ENCODE measurements around the gene NELFA.

NELFA gene

DNA sequence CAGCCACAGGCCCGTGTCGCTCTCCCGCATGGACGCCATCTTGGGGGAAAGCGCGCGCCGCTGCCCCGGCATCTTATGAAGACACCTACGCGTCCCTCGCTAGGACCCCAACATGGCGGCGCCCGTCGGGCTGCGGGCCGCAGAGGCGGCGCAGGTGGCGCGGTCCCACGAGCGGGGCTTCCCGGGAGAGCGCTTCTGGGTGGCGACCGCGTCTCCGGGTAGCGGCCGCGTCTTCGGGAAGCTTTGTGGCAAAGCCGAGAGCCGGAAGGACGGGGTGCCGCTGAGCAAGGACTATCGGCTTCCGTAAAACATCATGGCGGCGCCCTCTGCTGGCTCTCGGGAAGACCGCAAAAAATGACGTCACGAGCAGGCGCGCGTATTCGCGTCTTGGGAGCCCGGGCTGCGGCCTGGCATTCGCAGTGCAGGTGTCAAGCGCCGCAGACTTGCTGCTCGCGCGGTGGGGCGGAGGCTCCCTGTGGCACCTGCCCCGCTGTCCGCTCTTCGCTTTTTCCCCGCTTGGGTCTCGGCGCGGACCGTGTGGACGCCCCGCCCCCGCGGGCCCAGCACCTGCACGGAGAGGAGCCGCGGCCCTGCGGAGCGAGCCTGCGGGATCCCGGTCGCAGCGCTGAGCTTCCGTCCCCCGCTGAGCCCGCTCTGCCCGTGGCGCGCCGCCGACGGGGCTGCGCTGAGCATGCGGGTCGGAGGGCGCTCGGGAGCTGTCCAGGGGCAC is at the start of gene NELFA:
TSS of gene NELFA (minus strand) at position 54 of the 730 bp plus-strand sequence. CDS start at position 39, 15 bp downstream.
- DNase-seq, result peak; percentile 97

DNA sequence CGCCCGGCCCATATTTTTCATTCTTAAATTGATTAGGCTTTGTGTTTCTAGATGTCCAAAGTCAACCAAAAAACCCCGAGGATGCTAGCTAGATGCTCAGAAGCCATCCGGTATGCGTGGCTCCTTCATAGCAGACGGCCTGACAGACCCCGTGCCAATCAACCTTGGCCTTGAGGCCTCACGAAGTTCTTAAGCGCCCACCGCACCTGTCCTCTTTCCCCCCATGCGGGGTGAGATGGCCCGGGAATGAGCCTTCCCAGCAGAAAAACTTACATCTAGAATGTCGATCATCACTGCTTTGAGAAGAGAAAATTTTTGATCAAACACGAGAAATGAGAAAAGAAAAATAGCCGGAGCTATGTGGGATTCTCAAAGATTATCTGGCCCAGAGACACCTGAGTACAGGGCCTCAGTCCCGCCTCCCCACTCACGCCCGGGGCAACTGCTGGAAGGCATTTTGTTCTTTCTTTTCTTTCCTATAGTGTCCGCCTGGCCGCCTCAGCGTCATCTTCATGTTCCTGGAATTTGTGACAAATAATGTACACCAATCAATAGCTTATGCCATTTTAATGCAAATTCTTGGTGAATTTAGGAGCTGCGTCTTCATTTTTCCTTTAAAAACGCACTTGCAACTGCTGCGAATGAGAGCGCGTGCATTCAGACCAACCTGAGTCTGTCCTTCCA is 48.8 kb upstream of the NELFA start:
- no peak for DNase-seq

DNA sequence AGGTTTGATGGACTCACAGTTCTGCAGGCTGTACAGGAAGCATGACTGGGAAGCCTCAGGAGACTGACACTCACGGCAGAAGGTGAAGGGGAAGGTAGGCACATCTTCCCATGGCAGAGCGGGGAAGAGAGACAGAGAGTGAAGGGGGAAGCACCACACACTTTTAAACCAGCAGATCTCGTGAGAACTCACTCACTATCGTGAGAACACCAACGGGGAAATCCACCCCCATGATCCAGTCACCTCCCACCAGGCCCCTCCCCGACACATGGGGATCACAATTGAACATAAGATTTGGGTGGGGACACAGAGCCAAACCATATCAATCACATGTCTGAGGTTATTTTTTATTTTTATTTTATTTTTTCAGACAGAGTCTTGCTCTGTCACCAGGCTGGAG is 45.4 kb upstream of the NELFA start:
- DNase-seq, result no peak

DNA sequence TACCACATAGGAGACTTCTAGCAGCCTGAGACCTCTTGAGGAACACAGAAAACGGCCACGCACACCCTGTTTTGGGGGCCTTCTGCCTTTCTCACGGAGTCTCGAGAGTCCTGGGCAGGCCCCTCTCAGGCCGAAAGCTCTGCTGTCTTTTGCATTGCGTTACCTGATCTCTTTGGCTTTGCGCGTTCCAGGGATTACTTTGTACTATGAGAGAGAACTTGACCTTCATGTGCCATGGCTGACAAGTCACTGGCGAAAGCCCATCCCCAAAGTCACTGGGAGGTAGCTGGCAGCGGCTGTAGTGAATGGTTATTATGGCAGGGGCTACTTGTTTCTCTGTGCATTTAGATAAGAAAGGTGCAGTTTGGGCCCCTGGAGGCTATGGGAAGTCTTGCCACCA is 42.3 kb upstream of the NELFA start:
- DNase-seq, result no peak

DNA sequence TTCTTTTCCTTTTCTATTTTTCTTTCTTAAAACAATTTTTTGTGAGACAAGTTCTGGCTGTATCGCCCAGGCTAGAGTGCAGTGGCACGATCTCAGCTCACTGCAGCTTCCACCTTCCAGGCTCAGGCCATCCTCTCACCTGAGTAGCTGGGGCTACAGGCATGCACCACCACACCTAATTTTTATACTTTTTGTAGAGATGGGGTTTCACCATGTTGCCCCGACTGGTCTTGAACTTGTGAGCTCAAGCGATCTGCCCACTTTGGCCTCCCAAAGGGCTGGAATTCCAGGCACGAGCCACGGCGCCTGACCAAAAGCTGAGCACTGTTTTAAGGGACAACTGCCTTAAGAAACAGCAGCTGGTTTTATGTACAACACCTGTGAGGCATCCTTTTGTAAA is 41.0 kb upstream of the NELFA start:
- no peak for DNase-seq

DNA sequence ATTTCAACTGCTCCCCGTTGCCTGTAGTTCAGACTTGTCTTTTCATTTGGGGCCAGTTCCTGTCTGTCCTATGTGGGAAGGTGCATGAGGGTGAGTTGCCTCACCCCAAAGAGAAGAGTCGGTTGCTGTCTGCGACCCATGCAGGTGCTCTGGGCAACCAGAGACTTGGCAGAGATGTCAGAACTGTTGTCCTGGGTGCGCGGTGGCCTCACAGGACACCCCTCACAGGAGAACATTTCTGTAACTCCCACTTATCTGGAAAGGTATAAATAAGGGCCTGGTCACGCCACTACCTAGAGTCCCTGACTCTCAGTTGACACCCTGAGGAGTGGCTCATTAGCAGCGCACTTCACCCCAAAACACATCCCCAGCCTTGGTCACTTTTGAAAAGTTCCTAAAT is 40.6 kb upstream of the NELFA start:
- DNase-seq, result no peak

DNA sequence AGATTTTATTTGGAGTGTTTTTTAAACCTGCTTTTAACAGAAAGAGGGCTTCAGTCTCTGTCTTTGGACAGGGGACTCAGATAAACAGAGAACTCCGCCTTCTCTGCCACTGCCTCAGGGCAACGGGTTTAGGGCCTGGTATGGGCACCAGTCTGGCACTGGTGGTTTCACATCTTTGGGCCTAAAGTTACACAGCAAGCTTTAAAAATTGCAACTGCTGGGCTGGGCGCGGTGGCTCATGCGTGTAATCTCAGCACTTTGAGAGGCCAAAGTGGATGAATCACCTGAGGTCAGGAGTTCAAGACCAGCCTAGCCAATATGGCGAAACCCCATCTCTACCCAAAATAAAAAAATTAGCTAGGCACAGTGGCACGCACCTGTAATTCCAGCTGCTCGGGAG is 40.1 kb upstream of the NELFA start:
- DNase-seq, result no peak

DNA sequence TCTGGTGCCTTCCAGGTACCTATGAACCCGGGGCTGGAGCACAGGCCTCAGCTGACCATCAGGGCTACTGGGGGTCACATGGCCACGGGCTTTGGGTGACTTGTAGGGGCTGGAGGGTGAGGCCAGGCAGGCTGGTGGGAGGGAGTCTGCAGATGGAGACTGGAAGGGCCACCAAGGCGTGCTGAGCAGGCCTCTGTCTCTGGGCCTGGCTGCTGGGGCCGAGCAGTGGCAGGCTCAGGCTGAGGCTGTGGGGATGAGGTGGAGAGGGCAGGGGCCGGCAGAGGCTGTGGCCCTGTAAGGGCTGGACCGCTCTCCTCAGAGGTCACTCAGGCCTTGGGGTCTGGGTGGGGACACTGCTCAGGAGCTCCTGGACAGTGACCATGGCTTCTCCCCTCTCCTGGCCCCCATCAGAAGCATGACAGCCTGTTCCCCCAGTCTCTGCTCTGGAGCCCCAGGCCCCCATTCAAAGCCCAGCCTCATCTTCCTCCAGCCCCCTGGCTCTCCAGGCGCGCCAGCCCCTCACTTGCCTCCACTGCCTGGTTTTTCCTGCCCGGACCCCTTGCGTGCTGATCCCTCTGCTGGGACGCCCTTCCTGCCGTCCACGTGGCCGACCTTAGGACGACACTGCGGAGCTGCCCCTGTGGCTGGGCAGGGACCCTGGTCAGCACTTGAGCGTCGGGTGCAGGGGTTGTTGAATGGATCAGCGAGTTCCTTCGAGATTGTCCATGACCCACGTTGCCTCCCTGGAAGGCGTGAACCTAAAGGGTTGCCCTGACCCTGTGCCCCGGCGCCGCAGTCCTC is 39.2 kb upstream of the NELFA start:
- DNase-seq, result no peak

DNA sequence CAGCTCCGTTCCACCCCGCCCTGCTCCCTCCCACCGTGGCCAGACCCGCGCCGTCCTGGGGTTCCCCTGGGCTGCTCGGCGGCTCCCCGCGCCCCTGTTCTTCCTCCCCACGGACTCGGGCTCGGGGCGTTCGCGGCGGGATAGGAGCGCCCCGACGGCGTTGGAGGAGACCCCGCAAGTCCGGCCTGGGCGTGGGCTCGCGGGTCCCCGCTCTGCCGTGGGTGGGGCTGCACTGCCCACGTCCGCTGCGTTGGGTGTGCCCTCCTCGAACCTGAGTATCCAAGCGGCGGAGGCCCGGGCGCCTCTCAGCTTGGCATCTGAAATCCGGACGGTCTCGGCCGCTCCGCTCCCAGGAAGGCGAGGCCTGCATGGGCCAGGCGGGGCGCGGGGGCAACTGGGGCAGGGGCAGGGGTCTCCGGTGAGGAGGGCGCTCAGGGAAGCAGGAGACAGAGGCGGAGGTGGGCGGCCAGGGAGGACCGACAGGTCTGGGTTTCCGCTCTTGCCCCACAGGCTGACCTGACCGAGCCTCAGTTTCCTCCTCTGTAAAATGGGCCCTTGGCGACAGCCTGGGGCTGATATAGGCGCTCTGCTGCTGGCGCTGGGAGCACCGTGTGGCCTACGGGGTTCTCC is 38.4 kb upstream of the NELFA start:
- DNase-seq, result no peak

DNA sequence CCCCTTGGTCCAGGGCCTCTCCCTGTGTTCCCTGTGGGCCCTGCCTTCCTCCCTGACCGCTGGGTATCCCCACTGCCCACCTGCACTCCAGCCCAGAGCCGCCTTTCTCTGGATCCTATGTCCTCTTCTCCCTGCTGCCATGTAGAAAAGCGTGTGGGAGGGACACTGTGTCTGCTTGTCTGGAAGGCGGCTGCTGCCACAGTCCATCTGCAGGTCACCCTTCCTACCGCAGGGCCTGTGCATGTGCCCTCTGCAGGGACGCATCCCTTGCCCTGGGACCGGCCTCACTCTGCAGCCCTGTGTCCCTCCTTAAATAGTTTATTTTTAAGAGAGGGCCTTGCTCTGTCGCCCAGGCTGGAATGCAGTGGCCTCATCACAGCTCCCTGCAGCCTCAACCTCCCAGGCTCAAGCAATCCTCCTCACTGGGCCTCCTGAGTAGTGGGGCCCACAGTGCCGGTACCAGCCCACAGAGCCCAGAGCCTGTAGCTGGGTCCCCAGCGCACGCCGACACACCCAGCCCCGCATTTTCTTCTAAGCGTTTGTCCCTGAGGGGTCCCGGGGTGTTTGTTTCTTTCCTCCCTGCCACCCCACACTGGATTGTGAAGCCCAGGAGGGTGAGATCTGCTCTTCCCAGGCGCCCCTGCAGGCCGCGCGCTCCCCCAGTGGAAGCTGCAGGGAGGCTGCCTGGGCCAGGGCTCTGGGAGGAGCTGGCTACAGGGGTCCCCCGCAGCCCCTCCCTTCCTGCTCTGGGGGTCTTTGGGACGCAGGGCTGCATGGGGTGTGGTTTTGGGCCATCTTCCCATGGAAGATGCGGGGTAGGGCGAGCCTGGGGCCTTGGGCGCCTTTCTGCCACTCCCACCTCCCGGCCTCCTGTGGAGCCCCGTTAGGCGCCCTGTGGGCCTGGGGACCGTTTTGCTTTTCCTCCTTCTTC is 37.5 kb upstream of the NELFA start:
- no peak for DNase-seq

DNA sequence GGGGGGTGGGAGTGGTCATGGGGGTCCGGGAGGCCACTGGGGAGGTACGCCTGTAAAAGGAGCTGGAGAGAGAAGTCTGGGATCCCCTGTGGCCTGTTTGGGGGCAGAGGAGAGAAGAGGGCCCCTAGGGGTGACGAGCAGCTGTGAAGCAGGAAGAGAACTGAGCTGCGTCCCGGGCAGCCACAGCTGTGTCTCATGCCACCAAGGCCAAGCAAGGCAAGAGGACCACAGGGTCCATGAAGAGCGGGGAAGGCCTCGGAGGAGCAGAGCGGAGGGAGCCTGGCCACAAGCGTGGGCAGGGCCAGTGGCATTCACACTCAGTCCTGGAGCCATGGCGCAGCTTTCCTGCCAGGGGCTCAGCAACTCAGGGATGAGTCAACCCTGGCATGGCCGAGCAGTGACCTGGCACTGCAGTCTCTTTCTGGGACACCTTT is 36.8 kb upstream of the NELFA start:
- no peak for DNase-seq

DNA sequence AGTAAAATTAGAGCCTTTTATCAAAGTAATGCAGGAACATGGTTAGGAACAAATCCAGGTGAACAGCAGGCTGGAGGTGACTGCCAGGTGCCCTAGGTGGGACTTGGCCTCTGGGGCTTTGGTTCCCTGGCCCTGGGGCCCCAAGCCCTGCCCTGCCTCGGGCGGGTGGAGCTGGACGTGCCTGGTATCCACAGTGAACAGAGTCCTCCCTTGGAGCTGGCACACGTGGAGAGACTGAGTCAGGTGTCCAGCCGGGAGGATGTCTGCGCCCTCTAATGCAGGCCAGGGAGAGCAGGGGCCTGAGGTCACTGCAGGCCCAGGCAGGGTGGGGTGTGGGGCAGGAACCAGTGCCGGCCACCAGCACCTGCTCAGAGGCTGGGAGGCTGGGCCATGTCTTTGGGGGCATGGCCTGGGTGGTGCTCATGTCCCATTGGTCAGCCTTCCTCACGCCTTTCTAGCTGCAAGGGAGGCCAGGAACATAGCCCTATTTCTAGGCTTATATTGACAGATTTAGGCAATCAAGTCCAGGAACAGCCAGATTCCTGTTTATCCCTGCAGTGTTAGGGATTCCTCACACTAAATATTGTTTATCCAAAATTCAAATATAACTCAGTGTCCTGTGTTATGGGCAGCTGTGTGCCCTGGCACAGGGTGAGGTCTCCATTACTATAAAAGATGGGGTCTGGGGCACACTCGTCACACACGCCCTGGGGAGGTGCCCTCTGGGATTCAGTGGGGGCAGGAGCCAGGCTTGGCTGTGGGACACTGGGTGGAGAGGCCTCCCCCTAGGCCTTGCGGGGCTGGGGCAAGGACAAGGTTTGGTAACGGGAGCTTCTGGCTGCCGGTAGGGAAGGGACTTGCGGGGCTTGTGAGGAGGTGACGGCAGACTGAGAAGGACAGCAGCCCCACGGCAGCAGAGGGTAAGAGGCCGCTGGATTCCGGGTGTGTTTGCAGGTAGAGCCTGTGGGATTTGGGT is 36.1 kb upstream of the NELFA start:
- no peak for DNase-seq

DNA sequence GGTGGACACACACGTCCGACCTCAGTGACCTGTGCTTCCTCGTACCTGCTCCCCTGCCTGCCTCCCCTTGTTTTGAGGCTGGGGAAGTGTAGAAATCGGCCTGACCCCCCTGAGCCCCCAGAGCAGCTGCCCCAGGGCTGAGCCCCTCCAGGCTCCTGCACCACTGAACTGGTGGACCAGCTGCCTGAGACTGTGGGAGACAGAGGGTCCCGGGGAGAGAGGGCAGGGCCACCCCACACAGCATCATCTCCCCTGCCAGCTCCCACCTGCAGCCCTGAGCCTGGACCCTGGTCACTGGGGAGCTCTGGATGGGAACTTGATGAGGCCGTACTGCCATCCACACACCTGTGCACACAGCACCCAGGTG is 35.3 kb upstream of the NELFA start:
- no peak for DNase-seq

DNA sequence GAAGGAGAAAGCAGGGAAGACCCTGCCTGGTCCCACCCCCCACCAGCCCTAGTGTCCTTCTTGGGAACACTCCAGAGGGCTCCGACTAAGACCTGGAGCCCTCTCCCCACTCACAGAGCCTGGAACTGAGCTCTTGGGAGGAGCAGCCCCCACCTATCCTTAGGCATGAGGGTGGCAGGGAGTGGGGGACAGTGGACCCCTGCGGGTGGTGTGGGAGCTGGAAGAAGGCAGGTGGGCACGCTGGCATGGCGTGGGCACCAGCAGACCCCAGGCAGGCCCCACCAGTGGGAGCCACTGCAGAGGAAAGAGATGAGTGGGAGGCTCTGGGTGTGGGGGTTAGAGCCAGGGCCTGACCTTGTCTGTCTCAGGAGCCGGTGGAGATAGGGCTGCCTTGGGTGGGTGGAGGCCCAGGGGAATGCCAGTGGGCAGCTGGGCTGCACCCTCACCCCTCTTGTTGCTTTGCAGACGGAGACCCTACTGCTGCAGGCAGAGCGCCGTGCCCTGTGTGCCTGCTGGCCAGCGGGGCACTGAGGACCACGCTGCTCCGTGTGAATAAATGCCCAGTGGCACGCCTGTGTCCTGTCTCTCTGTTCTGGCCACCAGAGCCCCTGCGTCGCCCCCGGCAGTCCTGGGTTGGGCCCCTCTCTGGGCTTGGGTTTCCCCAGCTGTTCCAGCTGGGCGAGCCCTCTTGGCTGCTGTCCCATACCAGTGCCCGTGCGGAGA is 34.8 kb upstream of the NELFA start:
- DNase-seq, result no peak

DNA sequence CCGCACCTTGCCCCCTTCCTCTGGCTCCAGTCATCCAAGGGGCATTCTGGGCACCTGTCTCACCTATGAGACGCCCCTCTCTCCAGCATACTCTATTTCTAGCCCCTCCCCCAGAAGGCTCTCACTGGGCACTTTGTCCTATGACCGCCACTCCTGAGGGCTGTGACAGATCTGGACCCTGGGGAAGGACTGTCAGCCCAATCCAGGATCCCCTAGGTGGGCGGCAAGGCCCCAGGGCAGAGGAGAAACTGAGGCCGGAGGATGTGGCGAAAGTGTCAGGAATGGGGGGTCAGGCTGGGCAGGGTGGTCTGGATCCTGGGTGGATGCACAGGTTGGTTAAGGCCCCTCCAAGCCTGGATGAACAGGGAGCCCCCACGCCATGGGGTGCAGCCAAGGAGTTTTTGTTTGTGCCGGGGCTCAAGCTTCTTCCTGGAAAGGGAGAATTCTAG is 34.2 kb upstream of the NELFA start:
- DNase-seq, result no peak

DNA sequence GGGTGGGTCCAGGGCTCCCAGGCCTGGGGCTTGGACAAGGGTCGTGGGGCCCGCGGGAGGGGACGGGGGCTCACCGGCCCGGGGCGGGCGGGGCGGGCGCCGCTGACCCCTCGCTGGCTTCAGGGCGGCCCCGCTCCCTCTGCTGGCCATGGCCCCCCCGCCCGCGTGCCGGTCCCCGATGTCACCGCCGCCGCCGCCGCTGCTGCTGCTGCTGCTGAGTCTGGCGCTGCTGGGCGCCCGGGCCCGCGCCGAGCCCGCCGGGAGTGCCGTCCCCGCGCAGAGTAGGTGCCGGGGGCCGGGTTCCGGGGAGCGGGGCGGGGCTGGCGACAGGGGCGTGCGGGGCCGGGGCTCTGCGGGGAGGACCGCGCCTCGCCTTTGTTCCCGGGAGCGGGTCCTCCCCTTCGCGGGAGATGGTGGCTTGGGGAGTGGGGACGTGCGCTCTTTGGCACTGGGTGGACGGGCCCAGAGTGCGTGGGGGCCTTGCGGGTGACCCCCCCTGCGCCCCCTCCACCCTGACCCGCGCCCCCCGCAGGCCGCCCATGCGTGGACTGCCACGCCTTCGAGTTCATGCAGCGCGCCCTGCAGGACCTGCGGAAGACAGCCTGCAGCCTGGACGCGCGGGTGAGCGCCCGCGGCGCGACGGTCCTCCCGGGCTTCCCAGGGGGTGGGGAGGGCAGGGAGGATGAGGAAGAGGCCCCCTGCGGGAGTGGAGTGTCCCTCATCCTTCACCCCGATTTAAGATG is 33.6 kb upstream of the NELFA start:
- peak; percentile 65 for DNase-seq

DNA sequence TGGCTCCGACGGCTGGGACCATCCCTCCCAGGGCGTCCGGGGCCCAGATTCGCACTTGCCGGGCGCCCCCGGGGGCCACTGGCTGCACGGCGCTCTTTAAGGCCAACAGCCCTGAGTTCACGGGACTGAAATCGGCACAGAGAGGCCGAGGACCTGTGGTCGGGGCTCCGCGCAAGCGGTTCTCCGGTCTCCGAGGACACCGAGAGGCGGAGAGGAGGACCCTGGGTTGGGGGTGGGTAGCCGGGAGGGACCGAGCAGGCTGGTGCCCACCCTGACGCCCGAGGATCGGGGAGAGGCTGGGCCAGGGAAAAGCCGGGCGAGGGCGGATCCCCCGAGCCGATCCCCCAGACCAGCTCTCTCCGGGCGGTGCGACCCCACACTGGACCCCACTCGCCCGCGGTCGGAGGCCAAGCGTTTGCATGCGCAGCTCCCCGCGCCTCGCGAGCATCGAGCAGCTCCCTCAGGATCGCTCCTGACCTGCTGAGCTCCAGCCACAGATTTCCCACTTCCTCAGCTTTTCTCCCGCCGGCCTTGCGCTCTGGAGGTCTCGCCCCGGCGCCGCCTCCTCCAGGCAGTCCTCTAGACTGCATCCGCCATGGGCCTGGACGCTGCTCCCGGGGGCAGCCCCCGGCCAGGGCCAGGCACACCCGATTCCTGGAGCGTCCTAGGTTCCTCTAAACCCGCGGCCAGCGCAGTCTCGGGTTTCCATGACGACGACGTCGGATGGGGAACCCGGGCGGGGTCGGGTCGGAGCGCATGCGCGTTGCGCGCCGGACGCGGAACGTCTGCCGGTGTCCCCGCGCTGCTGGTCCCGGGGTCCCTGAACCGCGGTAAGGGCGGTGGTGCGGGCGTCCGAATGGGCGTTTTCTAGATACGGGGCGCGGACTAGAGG is 32.7 kb upstream of the NELFA start:
- DNase-seq, result peak; percentile 95

Data from stimulated activated CD4-positive, alpha-beta T cell treated with anti-CD3 and anti-CD28 coated beads, Interleukin-15, amount 100 ng/mL, for 24 hours (primary cell).